Lower leg skin (tissue), 4 donors: ENCODE results near the gene SDC4. TPM values are rescaled to one million over a fixed set of nuclear protein-coding genes. Genes with fewer than 3 reads are reported as not detected.

Source experiments
- DNase-seq, 2 donors: peaks; one replicate each; pipeline ENCODE4 v3.0.0-alpha.2; 2019; ENCODE audit warnings: low spot score in 2 of 2
- H3K4me3 ChIP-seq: fragments of 200-600 bp; sonication (generic); 2 replicates; pipeline ENCODE4 v1.5.1; 2017; ENCODE audit warnings: mild to moderate bottlenecking, low read depth; ENCODE audit not compliant: poor library complexity, severe bottlenecking
- POLR2A ChIP-seq, 2 donors: fragments of 450-650 bp; IDR thresholded peaks; one replicate each; pipeline ENCODE4 v1.6.1; 2016 to 2017; ENCODE audit warnings: antibody characterized with exemption in 2 of 2, mild to moderate bottlenecking in 1 of 2, moderate library complexity in 1 of 2
- WGBS, 2 donors: methylation state at CpG; one replicate each; pipeline ENCODE4 v1.1.5; 2018; 5-methylcytosine and 5-hydroxymethylcytosine counted together
- intact Hi-C: fragments of 100-400 bp; cut with DNase I; formaldehyde crosslinking; loops from one replicate; pipeline ENCODE4 v1.15.0; 2023; ENCODE audit warnings: low total_unique reads
- total RNA-seq, 4 donors: library from RNA; depleted of rRNA; stranded (reverse); fragments of >200 nt; gene quantifications; one replicate each; pipeline ENCODE4 v1.1.0, GENCODE V29; 2016
- TF ChIP-seq, protein P1 (sequence below), 3 donors: fragments of 450-650 bp; IDR thresholded peaks; one replicate each; pipeline ENCODE4 v1.5.1; 2016; ENCODE audit warnings: antibody characterized with exemption in 3 of 3, mild to moderate bottlenecking in 3 of 3, moderate library complexity in 2 of 3

SDC4 gene
- total RNA-seq, 4 donors from 2014 or later: 226 to 317 (median 278) TPM

DNA sequence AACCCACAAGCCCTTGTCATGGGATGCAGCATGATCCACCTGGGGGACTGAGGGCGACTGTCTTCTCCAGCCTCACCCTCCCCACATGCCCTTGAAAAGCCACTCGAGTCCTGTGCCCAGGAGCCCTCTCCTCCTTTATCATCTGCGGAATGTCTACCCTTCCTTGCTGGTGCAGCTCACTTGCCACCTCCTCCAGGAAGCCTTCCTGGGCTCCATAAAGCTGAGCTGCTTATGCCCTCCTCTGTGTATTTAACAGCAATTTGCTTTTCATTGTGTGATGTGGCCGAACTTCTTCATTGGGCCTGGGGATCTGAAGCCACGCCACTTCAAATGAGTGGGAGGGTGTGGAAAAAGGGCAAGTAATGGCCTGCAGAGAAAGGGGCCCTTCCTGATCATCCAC is 59.4 kb downstream of the SDC4 start:
- no peak overlapping the region for H3K4me3 ChIP-seq
- intact Hi-C loops: no loop called here
- DNase-seq: no peak
- TF ChIP-seq, protein P1, sequence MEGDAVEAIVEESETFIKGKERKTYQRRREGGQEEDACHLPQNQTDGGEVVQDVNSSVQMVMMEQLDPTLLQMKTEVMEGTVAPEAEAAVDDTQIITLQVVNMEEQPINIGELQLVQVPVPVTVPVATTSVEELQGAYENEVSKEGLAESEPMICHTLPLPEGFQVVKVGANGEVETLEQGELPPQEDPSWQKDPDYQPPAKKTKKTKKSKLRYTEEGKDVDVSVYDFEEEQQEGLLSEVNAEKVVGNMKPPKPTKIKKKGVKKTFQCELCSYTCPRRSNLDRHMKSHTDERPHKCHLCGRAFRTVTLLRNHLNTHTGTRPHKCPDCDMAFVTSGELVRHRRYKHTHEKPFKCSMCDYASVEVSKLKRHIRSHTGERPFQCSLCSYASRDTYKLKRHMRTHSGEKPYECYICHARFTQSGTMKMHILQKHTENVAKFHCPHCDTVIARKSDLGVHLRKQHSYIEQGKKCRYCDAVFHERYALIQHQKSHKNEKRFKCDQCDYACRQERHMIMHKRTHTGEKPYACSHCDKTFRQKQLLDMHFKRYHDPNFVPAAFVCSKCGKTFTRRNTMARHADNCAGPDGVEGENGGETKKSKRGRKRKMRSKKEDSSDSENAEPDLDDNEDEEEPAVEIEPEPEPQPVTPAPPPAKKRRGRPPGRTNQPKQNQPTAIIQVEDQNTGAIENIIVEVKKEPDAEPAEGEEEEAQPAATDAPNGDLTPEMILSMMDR (IDR thresholded peaks at IDR 0.05): no peak
- no peak for TF ChIP-seq POLR2A (IDR thresholded peaks at IDR 0.05)
- 93 to 95% methylated on average over 5 of the region's 5 CpGs for WGBS, 2 donors

DNA sequence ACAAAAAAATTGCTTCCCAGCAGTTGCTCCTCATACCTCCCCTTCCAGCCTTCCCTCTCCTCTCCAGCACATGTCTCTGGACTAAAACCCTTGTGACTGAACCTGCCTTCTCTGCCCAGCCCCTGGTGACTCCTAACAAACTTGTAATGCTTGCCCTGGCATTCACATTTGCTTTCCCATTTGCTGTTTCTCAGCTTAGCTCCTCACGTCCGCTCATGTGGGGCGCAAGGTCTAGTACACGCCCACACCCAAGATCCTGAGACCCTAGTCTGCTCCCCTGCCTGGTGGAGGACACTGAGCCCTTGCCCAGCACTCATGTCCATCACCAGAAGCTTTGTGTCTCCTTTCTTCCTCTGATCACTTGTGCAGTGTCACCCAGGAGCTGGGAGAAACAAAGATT is 59.8 kb downstream of the SDC4 start:
- no peak overlapping the region for H3K4me3 ChIP-seq
- WGBS, 2 donors: 80 to 85% methylated on average over 4 of the region's 4 CpGs
- no peak for DNase-seq
- TF ChIP-seq POLR2A (IDR thresholded peaks at IDR 0.05): no peak
- TF ChIP-seq, protein P1 (IDR thresholded peaks at IDR 0.05): no peak
- intact Hi-C loops: no loop called here

DNA sequence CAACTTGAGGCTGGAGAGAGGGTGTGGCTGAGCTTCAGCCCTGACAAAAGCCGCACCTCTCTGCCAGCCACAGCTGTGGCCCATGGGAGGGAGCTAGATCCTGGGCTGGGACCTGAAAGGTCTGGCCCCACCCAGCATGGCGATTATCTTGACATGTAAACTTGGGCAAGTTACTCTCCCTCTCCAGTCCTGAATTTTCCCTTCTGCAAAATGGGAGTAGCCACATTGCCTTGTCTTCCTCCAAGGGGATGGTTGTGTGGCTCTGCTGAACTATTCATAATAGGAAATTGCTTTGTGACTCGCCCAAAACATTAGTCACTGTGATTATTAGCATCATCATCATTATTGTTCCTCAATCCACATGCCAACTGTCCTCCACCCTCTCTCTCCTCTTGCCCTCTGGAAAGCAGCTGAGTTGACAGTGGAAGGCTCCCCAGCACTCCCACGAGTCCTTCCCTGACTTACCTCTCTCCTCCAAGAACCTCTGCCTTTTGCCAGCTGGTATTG is 64.6 kb downstream of the SDC4 start:
- DNase-seq: no peak
- WGBS, 2 donors: 20 to 25% methylated on average over 4 of the region's 4 CpGs
- no peak for TF ChIP-seq POLR2A (IDR thresholded peaks at IDR 0.05)
- TF ChIP-seq, protein P1 (IDR thresholded peaks at IDR 0.05): no peak
- intact Hi-C loops: no loop called here
- H3K4me3 ChIP-seq: no peak overlapping the region

DNA sequence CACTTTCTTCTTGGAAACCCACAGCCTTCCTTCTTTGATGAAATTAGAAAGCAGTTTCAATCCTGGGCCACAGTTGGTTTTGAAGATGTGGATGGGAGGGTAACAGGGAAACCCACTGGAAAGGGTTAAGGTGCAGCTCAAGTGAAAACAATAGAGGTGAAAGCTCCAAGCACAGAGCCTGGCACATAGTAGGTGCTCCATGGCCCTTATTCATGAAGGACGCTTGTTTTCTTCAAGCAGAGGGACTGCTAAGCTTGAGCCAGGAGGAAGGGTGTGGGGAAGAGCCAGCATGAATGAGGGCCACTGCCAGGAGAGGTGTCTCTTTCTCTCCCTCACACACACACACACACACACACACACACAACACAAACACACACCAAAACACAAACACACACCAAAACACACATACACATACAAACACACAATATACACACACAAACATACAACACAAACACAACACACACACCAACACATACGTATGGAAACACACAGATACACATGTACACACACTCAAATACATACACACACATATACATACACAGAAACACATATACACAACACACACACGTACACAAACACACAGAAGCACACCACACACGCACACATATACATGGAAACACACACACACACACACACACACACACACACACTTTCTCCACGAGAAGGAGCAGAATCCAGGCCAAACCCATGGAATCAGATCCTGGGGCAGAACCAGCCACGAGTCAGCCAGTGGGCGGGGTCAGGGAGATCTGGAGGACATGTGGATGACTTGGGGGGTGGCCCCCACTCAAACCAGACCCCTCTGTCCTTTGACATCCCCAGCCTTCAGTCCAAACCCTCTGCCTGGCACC is 65.3 kb downstream of the SDC4 start:
- WGBS, 2 donors: 51 to 59% methylated on average over 7 of the region's 7 CpGs
- intact Hi-C loops: no loop called here

DNA sequence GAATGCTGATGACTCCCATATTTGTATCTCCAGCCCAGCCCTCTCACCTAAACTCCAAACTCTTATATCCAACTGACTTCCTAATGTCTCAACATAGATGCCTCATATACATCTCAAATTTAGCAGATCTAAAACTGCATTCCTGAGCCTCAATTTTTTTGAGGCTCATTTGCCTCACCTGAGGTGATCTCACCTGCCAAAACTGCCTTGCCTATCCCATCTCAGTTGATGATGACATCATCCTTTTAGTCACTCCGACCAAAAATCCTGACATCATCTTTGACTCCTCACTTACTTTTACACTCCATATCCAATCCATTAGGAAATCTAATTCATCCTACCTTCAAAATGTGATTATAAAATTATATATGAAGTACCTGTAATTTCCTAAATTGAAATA is 68.2 kb downstream of the SDC4 start:
- no peak overlapping the region for H3K4me3 ChIP-seq
- intact Hi-C loops: no loop called here
- no peak for DNase-seq
- TF ChIP-seq, protein P1 (IDR thresholded peaks at IDR 0.05): no peak
- TF ChIP-seq POLR2A (IDR thresholded peaks at IDR 0.05): no peak
- WGBS, 2 donors: 16 to 43% methylated on average over 1 of the region's 1 CpG

More for the DNA sequence above, 65.3 kb downstream of the SDC4 start:
- no peak for DNase-seq
- TF ChIP-seq, protein P1 (IDR thresholded peaks at IDR 0.05): peak in 1 of 3 donors; percentile 21
- TF ChIP-seq POLR2A (IDR thresholded peaks at IDR 0.05): no peak
- no peak overlapping the region for H3K4me3 ChIP-seq
